Activated naive CD8-positive, alpha-beta T cell (primary cell): ENCODE results near the gene FKBP5.
A peak's percentile ranks its signal among the peaks of the same experiment; 100 is the strongest.

ENCODE experiments used
- H3K27ac Mint-ChIP-seq: one replicate; pipeline ENCODE4 v1.8.0; 2021; ENCODE audit warnings: mixed read lengths
- H3K27me3 Mint-ChIP-seq: one replicate; pipeline ENCODE4 v1.8.0; 2021; ENCODE audit warnings: mixed read lengths
- H3K36me3 Mint-ChIP-seq: one replicate; pipeline ENCODE4 v1.8.0; 2021; ENCODE audit warnings: mixed read lengths
- H3K4me1 Mint-ChIP-seq: one replicate; pipeline ENCODE4 v1.8.0; 2021; ENCODE audit warnings: low read depth, mixed read lengths
- H3K4me3 Mint-ChIP-seq: one replicate; pipeline ENCODE4 v1.8.0; 2021; ENCODE audit warnings: mild to moderate bottlenecking, mixed read lengths
- H3K9me3 Mint-ChIP-seq: one replicate; pipeline ENCODE4 v1.8.0; 2021; ENCODE audit warnings: low read depth, mixed read lengths

Gene FKBP5

DNA sequence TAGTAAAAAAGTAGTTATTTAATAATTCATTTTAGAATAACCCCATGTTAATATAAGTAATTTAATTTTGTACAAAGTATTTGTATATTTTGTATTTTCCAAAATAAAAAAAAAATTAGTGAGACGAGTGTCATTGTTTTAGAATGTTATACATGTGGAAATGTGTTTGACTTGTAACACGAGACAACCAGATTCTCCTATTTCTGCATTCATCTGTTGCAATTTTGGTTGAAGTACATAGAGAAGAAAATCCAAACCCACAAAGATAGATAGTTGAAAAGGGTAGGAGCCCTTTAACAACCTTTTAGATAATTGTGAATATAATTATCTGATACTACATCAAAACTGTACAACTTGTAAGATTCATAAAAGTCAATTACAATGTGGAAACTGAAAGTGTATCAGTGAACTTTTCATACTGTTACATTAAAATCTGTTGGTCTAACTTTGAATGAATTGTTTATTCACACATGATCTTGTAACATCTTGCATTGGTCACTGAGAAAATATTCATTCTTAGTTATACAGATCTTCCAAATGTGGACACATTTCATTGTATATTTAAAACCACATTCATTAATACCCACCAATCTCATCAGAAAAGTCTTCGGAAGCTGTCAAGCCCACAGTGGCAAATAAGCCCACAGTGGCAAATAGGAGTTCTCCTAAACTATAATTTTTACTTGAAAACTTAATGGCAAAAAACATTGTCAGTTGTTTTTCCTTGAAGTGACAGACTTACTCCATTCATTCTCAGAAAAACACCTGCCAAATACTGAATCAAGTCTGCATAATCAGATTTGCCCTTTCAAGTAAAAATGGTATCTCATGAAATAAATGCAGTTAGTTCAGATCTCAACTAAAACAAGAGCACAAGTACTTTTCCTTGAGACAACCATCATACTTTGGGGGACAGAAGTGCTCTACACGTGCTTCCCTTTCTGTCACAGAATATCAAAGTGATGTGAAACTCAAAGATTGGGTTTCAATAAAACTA, 52.8 kb downstream of the FKBP5 start:
- Mint-ChIP-seq H3K36me3 (peaks cover 10% of the 10 kb centered on the region), H3K4me1 (peaks cover 58% of the 10 kb centered on the region), H3K27me3 (no peaks in the 10 kb centered on the region), H3K4me3 (no peak overlapping the region), H3K27ac (peak overlapping the region; percentile 70), H3K9me3 (no peaks in the 10 kb centered on the region)

DNA sequence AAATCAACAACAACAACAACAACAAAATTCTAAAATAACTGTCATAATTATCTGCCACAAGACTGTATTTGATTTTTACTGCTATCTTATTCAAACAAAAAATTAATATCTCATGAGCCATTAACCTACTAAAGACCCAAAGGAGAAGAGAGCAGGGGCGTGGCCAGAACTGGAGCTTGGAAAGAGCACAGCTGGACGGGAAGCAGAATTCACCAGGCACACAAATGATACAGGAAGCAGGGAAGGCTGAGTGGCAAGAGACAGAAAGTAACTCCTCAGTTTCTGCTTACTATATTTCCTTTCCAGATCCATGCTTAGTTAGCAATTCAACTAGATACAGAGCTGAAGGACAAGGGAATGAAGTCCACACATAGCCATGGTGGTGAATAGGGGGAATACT, 54.4 kb downstream of the FKBP5 start:
- Mint-ChIP-seq H3K4me1 (peaks cover 54% of the 10 kb centered on the region), H3K27me3 (no peaks in the 10 kb centered on the region), H3K4me3 (no peak overlapping the region), H3K9me3 (no peaks in the 10 kb centered on the region), H3K27ac (peak overlapping the region; percentile 85), H3K36me3 (peaks cover 10% of the 10 kb centered on the region)

DNA sequence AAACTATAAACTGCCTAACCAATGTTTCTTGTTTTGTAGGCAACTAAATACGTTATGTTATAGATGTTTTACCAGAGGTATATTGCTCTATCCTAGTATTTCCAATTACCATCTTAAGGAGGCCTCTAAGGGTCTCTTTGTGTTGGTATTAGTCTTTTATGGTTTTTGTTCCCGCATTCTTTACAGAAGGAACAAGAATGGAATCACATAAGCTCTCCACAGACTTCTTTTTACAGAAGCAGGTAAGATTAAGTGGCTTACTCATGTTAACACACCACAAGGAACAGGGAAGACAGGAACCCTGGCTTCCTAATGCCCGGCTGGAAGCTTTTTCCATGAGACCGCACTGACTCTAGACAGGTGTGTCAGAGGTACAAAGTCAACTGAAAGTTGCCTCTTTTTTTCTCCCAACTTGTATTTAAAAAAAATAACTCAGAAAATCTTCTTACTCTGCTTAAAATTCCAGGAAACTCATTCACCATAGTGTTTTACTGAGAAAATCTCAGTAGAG, 55.1 kb downstream of the FKBP5 start:
- Mint-ChIP-seq H3K27ac (peak overlapping the region; percentile 85), H3K36me3 (peaks cover 12% of the 10 kb centered on the region), H3K4me1 (peaks cover 51% of the 10 kb centered on the region), H3K4me3 (no peak overlapping the region), H3K27me3 (no peaks in the 10 kb centered on the region), H3K9me3 (no peaks in the 10 kb centered on the region)

DNA sequence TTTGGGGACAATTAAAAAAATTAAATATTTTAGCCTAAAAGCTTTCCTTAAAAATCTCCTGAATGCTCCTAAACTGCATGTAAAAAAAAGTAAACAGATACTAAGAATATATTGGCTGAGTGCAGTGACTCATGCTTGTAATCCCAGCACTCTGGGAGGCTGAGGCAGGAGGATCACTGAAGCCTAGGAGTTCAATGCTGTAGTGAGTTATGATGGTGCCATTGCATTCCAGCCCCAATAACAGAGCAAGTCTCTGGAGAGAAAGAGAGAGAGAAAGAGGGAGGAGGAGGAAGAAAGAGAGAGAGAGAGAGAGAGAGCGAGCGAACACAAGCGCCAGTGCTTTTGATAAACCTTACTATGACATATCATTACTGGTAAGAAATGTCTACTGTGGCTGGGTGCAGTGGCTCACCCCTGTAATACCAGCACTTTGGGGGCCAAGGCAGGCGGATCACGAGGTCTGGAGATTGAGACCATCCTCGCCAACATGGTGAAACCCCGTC, 58.8 kb downstream of the FKBP5 start:
- Mint-ChIP-seq H3K9me3 (no peaks in the 10 kb centered on the region), H3K27ac (peak overlapping the region; percentile 78), H3K36me3 (peaks cover 10% of the 10 kb centered on the region), H3K4me3 (no peak overlapping the region), H3K4me1 (peaks cover 34% of the 10 kb centered on the region), H3K27me3 (no peaks in the 10 kb centered on the region)

DNA sequence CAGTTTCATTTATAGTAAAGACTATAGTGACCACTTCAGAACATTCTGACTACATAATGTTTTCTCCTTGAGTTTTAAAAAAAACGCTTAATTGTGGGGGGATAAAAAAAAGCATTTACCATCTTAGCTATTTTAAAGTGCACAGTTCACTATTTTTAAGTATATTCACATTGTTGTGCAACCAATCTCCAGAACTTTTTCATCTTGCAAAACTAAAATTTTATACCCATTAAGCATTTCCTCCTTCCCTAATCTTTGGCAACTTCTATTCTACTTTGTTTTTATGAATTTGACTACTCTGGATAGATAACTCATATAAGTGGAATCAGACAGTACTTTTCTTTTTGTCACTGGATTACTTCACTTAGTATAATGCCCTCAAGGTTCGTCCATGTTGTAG, 62.3 kb downstream of the FKBP5 start:
- peaks cover 9% of the 10 kb centered on the region for H3K36me3 Mint-ChIP-seq
- no peaks in the 10 kb centered on the region for H3K9me3 Mint-ChIP-seq
- H3K4me1 Mint-ChIP-seq = peaks cover 50% of the 10 kb centered on the region
- H3K27ac Mint-ChIP-seq = peak overlapping the region; percentile 42
- no peaks in the 10 kb centered on the region for H3K27me3 Mint-ChIP-seq
- no peak overlapping the region for H3K4me3 Mint-ChIP-seq

DNA sequence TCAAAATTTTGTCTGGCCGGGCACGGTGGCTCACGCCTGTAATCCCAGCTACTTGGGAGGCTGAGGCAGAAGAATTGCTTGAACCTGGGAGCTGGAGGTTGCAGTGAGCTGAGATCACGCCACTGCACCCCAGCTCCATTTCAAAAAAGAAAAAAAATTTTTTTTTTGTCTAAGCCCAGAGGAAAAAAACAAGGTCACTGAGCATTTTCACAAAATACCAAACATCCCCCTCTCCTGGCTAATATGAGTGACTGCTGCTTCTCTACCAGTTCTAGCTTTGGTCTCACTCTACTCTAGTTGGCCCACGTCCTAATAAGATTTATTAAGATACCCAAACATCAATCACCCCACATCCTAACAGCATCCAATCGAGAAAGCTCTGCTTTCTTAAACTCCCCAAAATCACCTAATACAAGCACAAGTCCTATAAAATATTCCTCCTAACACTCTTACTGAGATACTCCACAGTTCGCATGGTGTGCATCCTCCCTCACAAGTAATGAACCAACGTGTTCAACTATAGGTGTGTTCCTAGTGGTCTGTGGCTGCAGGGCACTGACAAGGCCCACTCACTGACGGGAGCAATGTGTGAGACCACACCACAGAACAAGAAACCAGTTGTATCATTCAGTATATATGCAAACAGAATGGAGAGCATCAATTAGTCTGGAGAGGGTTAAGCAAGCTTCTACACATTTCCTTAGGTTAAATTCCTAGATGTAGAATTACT, 64.2 kb downstream of the FKBP5 start:
- H3K36me3 Mint-ChIP-seq = peaks cover 10% of the 10 kb centered on the region
- H3K9me3 Mint-ChIP-seq = no peaks in the 10 kb centered on the region
- H3K4me3 Mint-ChIP-seq = peak overlapping the region; percentile 4
- peaks cover 55% of the 10 kb centered on the region for H3K4me1 Mint-ChIP-seq
- H3K27ac Mint-ChIP-seq = peak overlapping the region; percentile 91
- no peaks in the 10 kb centered on the region for H3K27me3 Mint-ChIP-seq

DNA sequence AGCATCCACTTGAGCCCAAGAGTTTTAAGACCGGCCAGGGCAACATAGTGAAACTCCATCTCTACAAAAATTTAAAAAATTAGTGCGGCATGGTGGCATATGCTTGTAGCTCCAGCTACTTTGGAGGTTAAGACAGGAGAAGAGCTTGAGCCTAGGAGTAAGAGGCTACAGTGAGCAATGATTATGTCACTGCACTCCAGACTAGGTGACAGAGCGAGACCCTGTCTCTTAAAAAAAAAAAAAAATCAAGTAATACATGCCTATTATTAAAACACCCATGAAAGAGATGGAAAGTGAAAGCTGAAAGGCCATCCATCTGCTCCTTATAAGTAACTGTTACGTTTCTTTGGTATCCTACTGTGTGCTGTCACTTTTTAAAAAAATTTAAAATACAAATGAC, 66.4 kb downstream of the FKBP5 start:
- peak overlapping the region; percentile 43 for H3K4me3 Mint-ChIP-seq
- H3K9me3 Mint-ChIP-seq = no peaks in the 10 kb centered on the region
- peaks cover 60% of the 10 kb centered on the region for H3K4me1 Mint-ChIP-seq
- H3K27ac Mint-ChIP-seq = peak overlapping the region; percentile 73
- peaks cover 10% of the 10 kb centered on the region for H3K36me3 Mint-ChIP-seq
- H3K27me3 Mint-ChIP-seq = no peaks in the 10 kb centered on the region

DNA sequence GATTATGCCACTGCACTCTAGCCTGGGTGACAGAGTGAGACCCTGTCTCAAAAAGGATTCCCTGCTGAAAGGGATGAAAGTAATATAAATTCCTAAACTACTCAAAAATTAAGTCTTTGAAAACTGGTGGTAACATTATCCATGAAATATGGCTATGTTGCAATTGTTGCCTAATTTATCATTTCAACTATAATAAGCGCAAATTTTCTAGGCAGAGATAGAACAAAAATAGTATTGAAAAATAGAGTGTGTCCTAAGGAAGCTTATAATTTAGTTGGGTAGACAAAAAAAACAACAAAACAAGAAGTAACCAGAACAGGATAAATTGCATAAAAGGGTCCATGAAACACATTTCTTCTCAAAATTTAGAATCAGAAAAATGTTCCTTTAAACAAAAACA, 68.0 kb downstream of the FKBP5 start:
- Mint-ChIP-seq H3K27me3 (no peaks in the 10 kb centered on the region), H3K36me3 (peaks cover 10% of the 10 kb centered on the region), H3K4me3 (no peak overlapping the region), H3K27ac (peak overlapping the region; percentile 66), H3K4me1 (peaks cover 66% of the 10 kb centered on the region), H3K9me3 (no peaks in the 10 kb centered on the region)

DNA sequence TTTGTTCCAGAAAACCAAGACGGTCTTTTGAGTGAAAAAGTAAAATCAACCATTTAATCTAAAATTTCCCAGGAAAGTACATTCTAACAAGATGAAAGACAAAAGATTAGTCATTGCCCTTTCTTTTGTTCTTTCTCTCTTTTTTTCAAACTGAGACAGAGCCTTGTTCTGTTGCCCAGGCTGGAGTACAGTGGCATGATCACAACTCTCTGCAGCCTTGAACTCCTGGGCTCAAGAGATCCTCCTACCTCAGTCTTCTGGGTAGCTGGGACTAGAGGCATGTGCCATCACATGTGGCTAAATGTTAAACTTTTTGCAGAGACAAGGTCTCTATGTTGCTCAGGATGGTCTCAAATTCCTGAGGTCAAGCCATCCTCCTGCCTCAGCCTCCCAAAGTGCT, 75.0 kb downstream of the FKBP5 start:
- H3K27ac Mint-ChIP-seq = peak overlapping the region; percentile 89
- peaks cover 41% of the 10 kb centered on the region for H3K36me3 Mint-ChIP-seq
- H3K4me1 Mint-ChIP-seq = peaks cover 77% of the 10 kb centered on the region
- peak overlapping the region; percentile 68 for H3K4me3 Mint-ChIP-seq
- H3K9me3 Mint-ChIP-seq = no peaks in the 10 kb centered on the region
- H3K27me3 Mint-ChIP-seq = no peaks in the 10 kb centered on the region

DNA sequence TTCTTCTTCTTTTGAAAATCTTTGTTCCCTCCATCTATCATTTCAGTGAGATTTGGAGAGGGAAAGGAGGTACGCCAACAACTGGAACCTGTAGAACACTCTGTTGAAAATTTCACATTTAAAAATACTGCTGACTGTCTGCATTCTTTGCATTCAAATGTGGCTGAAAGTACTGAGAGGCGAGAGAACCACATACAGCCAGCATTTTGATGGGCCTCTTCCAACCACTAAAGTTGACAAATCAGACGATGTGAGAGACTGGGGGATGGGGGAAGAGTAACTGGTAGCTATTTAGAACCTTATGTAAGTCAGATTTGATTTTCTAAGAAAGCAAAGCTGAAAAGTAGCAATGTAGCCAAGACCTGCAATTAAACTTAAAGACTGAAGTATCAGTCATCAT, 77.5 kb downstream of the FKBP5 start:
- H3K27ac Mint-ChIP-seq = peak overlapping the region; percentile 93
- no peaks in the 10 kb centered on the region for H3K27me3 Mint-ChIP-seq
- peaks cover 74% of the 10 kb centered on the region for H3K4me1 Mint-ChIP-seq
- no peaks in the 10 kb centered on the region for H3K9me3 Mint-ChIP-seq
- peak overlapping the region; percentile 86 for H3K4me3 Mint-ChIP-seq
- H3K36me3 Mint-ChIP-seq = peaks cover 42% of the 10 kb centered on the region

DNA sequence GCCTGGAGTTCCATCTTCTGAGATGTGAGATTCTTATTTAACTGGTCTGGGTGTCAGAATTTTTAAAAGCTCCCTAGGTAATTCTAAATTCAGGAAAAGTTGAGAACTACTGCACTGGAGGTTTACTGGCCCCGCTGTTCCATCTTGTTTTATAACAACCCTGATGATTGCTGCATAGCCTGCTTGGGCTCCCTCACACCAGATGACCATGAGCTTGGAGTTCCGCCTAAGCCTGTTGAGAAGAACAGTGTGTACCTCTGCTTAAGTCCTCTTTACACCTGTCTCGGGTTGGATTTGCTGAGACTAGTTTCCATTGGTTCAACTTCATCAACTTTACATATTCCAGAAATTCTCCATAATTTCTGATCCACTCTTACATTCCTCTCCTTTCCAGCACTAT, 77.9 kb downstream of the FKBP5 start:
- H3K27ac Mint-ChIP-seq = peak overlapping the region; percentile 93
- H3K4me1 Mint-ChIP-seq = peaks cover 76% of the 10 kb centered on the region
- H3K9me3 Mint-ChIP-seq = no peaks in the 10 kb centered on the region
- peak overlapping the region; percentile 86 for H3K4me3 Mint-ChIP-seq
- no peaks in the 10 kb centered on the region for H3K27me3 Mint-ChIP-seq
- H3K36me3 Mint-ChIP-seq = peaks cover 46% of the 10 kb centered on the region

DNA sequence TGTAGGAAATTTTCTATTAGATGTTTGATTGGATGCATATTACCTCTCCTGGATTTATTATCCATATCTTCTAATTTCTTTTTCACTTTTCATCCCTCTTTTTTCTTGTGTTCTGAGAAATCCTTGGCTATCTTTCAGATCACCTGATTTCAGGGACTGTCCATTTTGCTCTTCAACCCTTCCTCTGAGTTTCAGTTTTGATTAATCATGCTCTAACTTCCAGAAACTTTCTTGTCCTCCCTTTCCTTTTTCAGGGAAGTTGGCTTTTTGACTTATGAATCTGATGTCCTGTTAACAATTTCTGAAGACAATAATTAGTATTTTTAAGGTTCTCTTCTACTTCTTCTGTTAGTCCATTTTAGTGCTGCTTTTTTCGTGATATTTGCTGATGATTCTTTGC, 79.1 kb downstream of the FKBP5 start:
- Mint-ChIP-seq H3K36me3 (peaks cover 44% of the 10 kb centered on the region), H3K27ac (peak overlapping the region; percentile 56), H3K9me3 (no peaks in the 10 kb centered on the region), H3K4me3 (no peak overlapping the region), H3K4me1 (peaks cover 75% of the 10 kb centered on the region), H3K27me3 (no peaks in the 10 kb centered on the region)

DNA sequence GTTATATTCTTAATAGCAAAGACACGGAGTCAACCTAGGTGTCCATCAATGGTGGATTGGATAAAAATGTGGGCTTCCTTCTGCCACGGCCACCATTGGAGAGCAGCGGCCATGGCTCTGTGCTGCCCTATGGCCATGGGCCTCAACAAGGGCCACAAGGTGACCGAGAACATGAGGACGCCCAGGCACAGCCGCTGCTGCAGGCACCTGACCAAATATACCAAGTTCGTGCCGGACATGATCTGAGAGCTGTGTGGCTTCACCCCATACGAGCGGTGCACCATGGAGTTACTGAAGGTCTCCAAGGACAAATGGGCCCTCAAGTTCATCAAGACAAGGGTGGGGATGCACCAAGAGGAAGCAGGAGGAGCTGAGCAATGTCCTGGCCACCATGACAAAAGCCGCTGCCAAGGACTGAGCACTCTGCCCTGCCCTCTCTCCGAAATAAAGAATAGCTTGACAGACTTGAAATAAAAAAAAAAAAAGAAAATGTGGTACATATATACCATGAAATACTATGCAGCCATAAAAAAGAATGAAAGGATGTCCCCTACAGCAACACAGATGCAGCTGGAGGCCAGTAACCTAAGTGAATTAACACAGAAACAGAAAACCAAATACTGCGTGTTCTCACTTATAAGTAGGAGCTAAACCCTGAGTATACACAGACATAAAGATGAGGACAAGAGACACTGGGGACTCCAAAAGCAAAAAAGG, 81.0 kb downstream of the FKBP5 start:
- Mint-ChIP-seq H3K9me3 (no peaks in the 10 kb centered on the region), H3K27ac (peak overlapping the region; percentile 58), H3K4me1 (peaks cover 74% of the 10 kb centered on the region), H3K4me3 (no peak overlapping the region), H3K27me3 (no peaks in the 10 kb centered on the region), H3K36me3 (peaks cover 34% of the 10 kb centered on the region)

DNA sequence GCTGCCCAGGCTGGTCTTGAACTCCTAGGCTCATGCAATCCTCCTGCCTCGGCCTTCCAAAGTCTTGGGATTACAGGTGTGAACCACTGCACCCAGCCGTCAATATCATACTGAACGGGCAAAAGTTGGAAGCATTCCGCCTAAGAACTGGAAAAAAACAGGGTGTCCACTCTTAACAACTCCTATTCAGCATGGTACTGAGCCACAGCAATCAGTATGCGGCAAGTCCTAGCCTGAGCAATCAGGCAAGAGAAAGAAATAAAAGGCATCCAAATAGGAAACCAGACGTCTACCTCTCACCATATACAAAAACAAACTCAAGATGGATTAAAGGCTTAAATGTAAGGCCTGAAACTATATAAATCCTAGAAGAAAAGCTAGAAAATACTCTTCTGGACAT, 83.1 kb downstream of the FKBP5 start:
- Mint-ChIP-seq H3K9me3 (no peaks in the 10 kb centered on the region), H3K27ac (peak overlapping the region; percentile 85), H3K27me3 (no peaks in the 10 kb centered on the region), H3K36me3 (peaks cover 19% of the 10 kb centered on the region), H3K4me3 (peak overlapping the region; percentile 67), H3K4me1 (peaks cover 72% of the 10 kb centered on the region)
